HG03439 (cell line): Measurements from ENCODE around the gene TUSC2.

Source experiments
- ATAC-seq: cut with Tn5 transposase; IDR thresholded peaks from one replicate; pipeline ENCODE4 v1.9.1; 2021; ENCODE audit warnings: mild to moderate bottlenecking, moderate library complexity; ENCODE audit not compliant: unreplicated experiment

Gene TUSC2

DNA sequence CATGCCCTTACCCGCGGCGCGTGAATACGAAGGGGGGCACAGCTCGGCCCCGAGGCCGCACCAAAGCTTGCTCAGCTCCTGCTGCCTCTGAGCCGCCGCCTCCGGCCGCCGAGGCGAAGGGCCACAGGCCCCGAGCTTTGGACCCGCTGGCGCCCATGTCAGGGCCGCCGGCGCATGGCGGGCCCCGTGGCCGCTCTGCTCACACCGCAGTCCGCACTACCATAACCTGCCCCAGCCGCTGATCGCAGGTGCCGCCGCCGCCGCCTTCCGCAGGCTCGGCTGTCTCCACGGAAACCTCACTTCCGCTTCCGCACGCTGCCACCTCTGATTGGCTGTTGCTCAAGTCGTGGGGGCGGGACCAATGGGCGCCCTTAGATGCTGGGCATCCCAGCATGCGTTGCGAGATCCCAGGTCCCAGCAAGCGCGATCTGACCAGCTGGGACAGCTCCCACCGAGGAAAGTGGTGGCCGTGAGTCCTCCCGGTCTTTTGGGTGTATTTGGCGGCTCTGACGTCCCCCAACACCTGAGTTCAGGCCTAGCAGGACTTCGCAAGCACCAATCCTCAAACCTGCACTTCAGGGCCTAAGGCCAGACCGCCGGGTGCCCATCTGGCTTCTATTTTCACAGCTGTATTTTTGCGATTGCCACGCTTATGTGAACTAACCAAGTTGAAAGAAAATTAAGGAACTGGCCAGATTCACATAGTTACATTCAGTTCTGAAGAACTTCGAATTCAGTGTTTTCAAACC, at the start of gene TUSC2:
Gene TUSC2, minus strand, starts transcription at position 281 of the 749 bp plus-strand sequence. Its CDS starts 124 bp downstream, at position 157.
- ATAC-seq, result peak; percentile 76

GRCh38 chr3:50375258-50375931, 47.4 kb upstream of the TUSC2 start:
- ATAC-seq, result no peak

DNA sequence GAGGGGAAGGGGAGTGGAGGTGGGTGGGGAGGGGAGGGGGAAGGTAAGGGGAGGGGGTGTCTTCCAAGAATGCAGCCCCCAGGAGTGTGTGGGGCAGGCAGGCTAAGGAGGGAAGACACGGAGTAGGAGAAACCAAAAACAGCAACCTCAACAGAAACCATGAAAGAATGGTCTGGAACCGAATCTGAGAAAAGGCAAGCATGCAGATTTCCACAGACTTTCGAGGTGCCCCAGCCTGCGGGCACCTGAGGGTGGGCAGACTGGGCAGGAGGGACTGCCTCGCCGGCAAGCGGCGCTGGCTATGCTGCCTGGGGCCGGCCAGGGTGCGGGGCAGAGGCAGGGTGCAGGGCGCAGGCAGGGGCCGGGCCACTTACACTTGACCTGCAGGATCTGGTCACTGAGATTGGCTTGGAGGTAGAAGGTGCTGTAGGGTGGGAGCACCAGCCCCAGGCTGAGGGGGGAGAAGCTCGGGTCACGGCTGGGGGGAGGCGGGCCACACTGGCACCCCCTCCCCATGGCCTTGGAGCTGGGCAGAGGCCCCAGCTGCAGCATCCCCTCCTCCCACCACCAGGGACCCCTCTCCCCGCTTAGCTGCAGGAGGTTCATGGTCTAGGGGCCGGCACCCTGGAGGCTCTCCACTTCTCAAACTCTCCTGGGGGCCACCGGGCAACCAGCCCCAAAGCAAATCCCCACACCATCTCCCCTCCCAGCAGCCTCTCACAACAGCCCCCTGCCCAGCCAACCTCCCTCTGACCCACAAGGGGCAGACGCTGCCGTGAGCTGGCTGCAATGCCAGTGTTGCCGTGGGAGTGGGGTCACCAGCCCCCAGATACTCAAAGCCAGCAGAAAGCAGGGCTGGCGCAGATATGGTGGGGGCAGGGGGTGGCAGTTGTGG, 46.6 kb upstream of the TUSC2 start:
- no peak for ATAC-seq

GRCh38 chr3:50373146-50374051, 45.4 kb upstream of the TUSC2 start:
- ATAC-seq, result no peak

GRCh38 chr3:50372349-50372748, 44.3 kb upstream of the TUSC2 start:
- no peak for ATAC-seq

- ATAC-seq, result no peak
These were observed 43.2 kb upstream of the TUSC2 start for GRCh38 chr3:50371133-50371685.

GRCh38 chr3:50370594-50370993, 42.6 kb upstream of the TUSC2 start:
- ATAC-seq, result no peak

DNA sequence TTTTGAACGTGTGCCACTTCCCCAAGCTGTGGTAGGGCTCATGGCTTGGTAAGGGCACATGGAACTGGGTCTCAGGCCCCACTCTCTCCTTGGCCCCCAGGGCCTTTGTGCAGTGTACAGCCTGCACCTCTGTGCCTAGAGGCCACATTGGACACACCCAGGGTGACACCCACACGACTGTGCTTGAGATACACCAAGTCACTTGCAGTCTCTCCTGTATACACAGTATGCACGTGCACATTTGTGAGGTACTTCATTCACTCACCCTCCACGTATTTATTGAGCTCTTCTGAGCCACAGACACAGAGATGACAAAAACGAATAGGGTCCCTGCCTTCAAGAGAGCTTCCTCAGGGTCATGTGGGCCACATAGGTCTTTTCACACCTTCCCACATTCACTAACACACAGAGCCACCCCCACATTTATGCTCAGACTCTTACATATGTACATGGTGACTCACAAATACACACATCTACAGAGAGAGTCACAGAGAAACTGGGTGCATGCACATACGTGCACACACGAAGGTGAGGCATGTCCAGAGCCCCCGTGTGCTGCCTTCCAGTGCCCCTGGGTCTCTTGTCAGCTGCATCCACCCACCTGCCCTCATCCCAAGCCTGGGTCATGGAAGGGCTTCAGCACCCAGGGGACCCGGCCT, 41.1 kb upstream of the TUSC2 start:
- ATAC-seq, result no peak

GRCh38 chr3:50365842-50366220, 37.8 kb upstream of the TUSC2 start:
- ATAC-seq, result no peak

DNA sequence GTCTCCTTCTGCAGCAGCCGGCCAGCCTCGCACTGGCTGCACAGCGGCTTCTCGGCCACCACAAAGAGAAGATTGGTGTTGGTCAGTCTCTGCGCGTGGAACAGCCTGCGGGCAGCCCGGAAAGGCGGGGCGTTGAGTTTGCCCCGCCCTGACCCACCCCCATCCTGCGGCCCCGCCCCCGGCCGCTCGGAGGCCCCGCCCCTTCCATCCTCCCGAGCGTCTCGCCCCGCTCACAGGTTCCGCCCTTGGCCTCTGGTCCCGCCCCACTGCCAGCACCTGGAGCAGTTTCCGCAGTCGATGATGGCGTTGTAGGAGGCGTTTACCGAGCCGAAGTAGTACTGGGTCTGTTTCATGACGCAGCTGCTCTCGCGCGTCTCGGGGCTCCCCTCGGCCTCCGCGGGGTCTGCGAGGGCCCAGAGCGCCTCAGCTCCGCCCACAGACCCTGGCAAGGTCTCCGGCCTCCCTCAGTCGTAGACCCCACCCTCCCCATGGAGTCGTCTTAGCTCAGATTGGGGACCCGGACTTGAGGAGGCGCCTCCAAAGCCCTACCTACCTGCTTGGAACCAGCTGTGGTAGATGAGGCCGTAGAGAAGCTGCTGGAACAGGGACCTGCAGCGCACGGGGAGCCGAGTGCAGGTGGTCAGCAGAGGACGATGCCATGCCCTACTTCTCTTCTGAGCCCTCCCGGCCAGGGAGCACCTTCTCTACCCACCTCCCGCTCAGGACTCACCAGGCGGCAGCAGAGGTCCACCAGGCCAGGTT, 37.2 kb upstream of the TUSC2 start:
- peak; percentile 94 for ATAC-seq

- ATAC-seq, result peak; percentile 6
These were observed 36.6 kb upstream of the TUSC2 start for GRCh38 chr3:50364573-50365079.

DNA sequence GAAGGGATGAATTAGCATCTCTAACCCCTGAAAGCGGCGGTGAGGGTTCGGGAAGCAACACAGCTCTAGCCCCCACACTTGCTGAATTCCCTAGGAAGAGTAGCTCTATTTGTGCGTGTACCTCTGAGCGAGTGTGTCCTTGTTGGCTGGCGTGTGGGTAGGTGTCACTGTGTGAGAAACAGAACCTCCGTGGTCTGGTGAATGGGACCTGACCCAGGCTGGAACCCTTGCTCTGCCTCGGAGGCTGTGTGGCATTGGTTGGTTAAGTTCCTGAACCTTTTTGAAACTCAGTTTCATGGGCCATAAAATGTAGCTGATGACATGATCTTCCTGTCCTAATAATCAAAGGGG, 31.7 kb upstream of the TUSC2 start:
- ATAC-seq, result peak; percentile 11

- ATAC-seq, result peak; percentile 95
These were observed 31.1 kb upstream of the TUSC2 start, which contains the start of gene TMEM115 for GRCh38 chr3:50358911-50359759. Gene TMEM115, minus strand, starts transcription at chr3:50359521. Its CDS starts 458 bp downstream, at chr3:50359063.

GRCh38 chr3:50358355-50358910, 30.4 kb upstream of the TUSC2 start:
- no peak for ATAC-seq

GRCh38 chr3:50357481-50357880, 29.5 kb upstream of the TUSC2 start:
- no peak for ATAC-seq

- ATAC-seq, result no peak
These were observed 28.5 kb upstream of the TUSC2 start for GRCh38 chr3:50356553-50356952.

GRCh38 chr3:50355829-50356552, 28.0 kb upstream of the TUSC2 start:
- no peak for ATAC-seq
